Measurements from ENCODE around the gene TEX54. TPM values are rescaled to one million over a fixed set of nuclear protein-coding genes. Genes with fewer than 3 reads are reported as not detected.
A peak's percentile ranks its signal among the peaks of the same experiment; 100 is the strongest.

TEX54 gene
- total and polyA plus RNA-seq, 2 of the 13 experiments (the other 11 are each of a cell fraction or from before 2014, with no cell fraction given): not detected

GRCh38 chr11:62854013-62854824, 21.6 kb upstream of the TEX54 start:
- H3K79me2 ChIP-seq (ENCODE audit: insufficient read depth, low read length): peaks cover 57% of the 10 kb centered on the region
- TF ChIP-seq KDM3A (CRISPR knock-in tag; IDR thresholded peaks at IDR 0.05; ENCODE audit: low read depth): no peak
- peak; percentile 2; the same call in 1 of the 2 replicates for TF ChIP-seq POLR2AphosphoS5 (IDR thresholded peaks at IDR 0.05; ENCODE audit: low read depth, low read length)
- no peak for TF ChIP-seq EHMT2 (IDR thresholded peaks at IDR 0.05; ENCODE audit: borderline replicate concordance, low read depth, low read length)
- TF ChIP-seq ARID4A (CRISPR knock-in tag; IDR thresholded peaks at IDR 0.05; ENCODE audit: borderline replicate concordance): peak; percentile 24; the same call in 1 of the 2 replicates
- peak; percentile 26; the same call in 1 of the 2 replicates for TF ChIP-seq KAT2B (IDR thresholded peaks at IDR 0.05; ENCODE audit: borderline replicate concordance, low read depth, low read length)
- TF ChIP-seq PAXIP1 (CRISPR knock-in tag; conservative IDR thresholded peaks at IDR 0.05): 0 out of 2 replicates have a peak, but pooled peaks have one; percentile 30
- TF ChIP-seq ZKSCAN5 (CRISPR knock-in tag; IDR thresholded peaks at IDR 0.05): no peak
- TF ChIP-seq SIN3A (IDR thresholded peaks at IDR 0.05; ENCODE audit: borderline replicate concordance, low read depth, low read length): 0 out of 2 replicates have a peak, but pooled peaks have one; percentile 22
- peak; percentile 56; the same call in 1 of the 2 replicates for TF ChIP-seq RBFOX2 (IDR thresholded peaks at IDR 0.05; ENCODE audit: low read depth, low read length)
- TF ChIP-seq ZNF280D (CRISPR knock-in tag; IDR thresholded peaks at IDR 0.05): 0 out of 2 replicates have a peak, but pooled peaks have one; percentile 46

More at GRCh38 chr11:62854013-62854824, 21.6 kb upstream of the TEX54 start:
- Histone ChIP-seq H3K4me3 (replicated peaks in 1 of 3; ENCODE audit: insufficient read depth in 1 of 3, low read depth in 2 of 3, low read length in 3 of 3) (peak overlapping the region; percentile 86 to 96 (median 94)), H3K36me3 (replicated peaks in 1 of 2; ENCODE audit: control insufficient read depth in 1 of 2, insufficient read depth in 2 of 2, low read length in 2 of 2) (peaks cover 11 to 33% of the 10 kb centered on the region in 2 experiments), H3K4me1 (ENCODE audit: insufficient read depth, low read length) (peaks cover 70% of the 10 kb centered on the region), H2AFZ (ENCODE audit: low read length) (no peak overlapping the region), H3K4me2 (ENCODE audit: low read depth, low read length) (peak overlapping the region; percentile 99), H3K27me3 (ENCODE audit: control insufficient read depth in 1 of 2, insufficient read depth in 2 of 2, low read length in 2 of 2) (no peaks in the 10 kb centered on the region; a peak in 1 of 5 replicates), H4K20me1 (ENCODE audit: insufficient read depth, low read length) (peaks cover 37% of the 10 kb centered on the region), H3K9me3 (ENCODE audit: low read length) (no peaks in the 10 kb centered on the region), H3K27ac (ENCODE audit: extremely low read length, insufficient read depth, low read length) (peak overlapping the region; percentile 90), H3K9ac (ENCODE audit: insufficient read depth, low read depth, low read length) (peak overlapping the region; percentile 99)
- FAIRE-seq: no peak
- ChIA-PET CTCF (ENCODE audit: low intra/inter-chr PET ratio, low total read pairs) (no interaction called here), POLR2A (interaction anchor here (1.0 to 9.4 kb wide), 11 partner anchors 10 to 127 kb away, joined by 3 to 362 read pairs (median 35); partner anchors contain the start of genes SLC3A2, STX5, TEX54 and TMEM179B)
- in situ Hi-C loops (cut with HindIII; ENCODE audit: extremely low pct_ligation_motif_present, low pct_unique_long_range_greater_than_20kb) (no loop called here), intact Hi-C loops (cut with micrococcal nuclease; ENCODE audit: unreplicated experiment) (loop anchor here (1.0 kb wide), 1 partner anchor 30 kb away; no protein-coding TSS in a partner anchor)
- 5% methylated on average over 8 of the region's 8 CpGs for WGBS (ENCODE audit: low lambda C conversion rate)
- ATAC-seq: no peak
- DNase-seq (ENCODE audit: low spot score): no peak
- BruUV-seq (replicated peaks): no TSS peak
